Measurements from ENCODE around the gene WDR48.

The WDR48 gene

DNA sequence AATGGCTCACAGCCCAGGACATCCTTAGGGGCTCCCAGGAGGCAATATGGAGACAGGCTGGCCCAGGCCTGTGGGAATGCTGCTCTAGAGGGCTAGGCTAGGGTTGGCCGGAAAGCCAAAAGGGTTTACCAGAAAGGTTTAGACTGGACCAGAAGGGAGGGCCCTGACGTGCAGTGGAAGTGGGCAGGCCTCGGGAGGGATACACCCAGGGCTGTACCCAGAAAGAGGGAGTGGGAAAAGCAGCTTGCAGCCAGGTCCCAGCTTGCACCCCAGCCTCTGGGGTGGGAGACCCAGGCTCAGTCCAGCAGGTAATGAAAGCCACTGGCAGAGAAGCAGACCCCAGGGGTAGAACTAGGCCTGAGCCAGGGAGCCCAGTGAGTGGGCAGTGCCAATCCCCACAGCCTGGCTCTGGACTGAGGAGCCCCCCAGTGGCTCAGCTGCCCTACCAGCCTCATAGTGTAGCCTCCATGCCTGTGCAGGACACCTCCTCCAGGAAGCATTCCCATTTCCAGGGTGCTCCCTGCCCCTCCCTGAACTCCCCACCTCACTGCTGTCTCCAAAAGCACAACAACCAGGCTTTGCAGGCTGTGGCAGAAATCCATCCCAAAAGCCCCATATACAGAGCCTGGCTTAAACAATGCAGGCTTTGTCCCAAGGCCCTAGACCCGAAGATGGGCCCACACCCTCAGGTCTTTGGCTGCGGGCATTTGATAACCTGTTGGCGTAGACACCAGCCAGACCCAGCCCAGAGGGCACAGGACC, 52.2 kb downstream of the WDR48 start:
- peak; percentile 27 for DNase-seq

DNA sequence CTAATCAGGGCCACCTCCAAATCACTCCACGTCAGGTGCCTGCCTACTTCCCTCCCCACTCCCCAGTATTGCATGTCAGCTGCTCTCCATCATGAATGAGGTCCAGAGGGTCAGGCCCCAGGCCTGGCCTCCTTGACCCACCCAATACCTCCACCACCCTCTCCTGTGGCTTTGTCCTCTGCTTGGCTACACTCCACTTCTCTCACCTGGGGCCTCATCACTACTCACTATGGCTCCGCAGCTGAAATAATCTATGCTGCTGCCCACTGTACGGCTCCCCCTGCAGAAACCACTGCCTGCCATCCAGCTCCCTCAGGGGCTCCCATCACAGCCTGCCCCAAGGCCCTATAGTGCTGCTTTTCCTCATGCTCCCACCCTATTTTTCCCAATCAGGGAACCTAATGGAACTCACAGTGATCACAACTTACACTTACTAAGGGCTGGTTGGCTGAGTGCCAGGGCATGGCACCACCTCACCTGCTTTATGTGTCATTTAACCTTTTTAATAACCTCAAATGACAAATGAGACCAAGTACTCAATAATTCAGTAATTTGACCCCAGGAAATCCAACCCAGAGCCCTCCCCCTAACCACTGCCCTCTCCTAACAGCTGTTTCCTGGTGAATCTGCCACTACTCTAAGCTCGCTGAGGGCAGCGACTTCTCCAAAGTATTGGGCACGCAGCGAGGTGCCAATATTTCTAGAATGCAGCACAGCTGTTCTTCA, 53.3 kb downstream of the WDR48 start:
- DNase-seq = no peak

DNA sequence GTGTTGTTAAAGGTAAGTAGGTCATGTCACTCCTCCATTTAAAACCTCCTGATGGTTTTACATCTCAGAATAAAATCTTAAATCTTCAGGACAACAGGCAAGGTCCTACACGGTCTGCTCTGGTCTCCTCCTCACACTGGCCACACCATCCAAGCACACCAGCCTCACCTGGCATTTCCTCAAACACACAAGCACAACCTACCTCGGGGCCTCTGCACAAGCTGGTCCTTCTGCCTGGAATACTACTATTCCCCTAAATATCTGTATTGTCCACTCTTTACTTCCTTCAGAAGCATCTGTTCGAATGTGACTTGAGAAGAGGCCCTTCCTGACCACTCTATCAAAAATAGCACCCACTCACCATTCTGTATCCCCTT, 53.9 kb downstream of the WDR48 start:
- DNase-seq = no peak

DNA sequence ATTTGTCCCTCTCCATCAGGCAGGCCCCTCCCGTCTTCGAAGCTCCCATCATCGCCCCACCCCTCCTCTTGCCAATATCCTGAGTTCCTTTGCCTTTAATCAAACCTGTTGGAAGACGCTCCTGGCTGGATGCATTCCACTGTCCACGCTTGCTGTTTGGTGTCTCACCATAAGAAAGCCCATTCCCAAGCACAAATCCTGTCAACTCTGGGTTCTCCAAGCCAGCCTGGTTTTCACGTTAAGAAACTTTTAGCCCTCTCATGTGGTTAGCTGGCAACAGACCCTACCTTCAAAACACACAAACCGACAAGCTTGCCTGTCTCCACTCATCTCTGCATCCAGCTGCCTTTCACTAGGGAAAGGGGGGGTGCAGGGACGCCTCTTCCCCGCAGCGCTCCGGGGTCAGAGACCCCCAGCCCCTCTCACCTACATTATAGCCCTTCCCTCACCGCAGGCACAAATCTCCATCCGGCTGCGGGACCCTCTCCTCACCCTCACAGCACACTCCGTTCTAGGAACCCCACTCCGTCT, 54.5 kb downstream of the WDR48 start:
- peak; percentile 15 for DNase-seq

DNA sequence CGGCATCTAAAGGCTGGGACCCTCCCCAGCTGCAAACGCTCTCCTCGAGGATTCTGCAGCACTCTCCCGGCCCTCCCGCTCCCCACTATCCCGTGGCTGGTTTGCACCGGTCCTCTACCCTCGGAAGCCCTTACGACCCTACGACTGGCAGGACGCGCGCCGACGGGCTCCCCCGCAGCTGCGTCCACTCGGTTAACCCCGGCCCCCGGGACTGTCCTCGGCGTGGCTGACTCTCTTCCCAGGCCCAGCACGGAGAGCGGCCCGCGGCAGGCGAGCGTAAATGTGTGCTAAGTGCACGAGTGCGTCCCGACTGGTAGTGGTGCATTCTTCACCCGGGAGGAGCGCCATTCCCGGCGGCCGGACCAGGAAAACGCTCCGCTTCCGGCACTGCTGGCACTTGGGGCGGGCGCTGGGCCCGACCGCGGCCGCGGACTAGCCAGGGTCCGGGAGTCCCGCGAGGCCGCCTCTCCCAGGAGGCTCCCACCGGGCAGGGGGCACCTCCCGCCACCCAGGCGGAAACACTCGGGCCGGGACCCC, 55.1 kb downstream of the WDR48 start:
- peak; percentile 17 for DNase-seq

DNA sequence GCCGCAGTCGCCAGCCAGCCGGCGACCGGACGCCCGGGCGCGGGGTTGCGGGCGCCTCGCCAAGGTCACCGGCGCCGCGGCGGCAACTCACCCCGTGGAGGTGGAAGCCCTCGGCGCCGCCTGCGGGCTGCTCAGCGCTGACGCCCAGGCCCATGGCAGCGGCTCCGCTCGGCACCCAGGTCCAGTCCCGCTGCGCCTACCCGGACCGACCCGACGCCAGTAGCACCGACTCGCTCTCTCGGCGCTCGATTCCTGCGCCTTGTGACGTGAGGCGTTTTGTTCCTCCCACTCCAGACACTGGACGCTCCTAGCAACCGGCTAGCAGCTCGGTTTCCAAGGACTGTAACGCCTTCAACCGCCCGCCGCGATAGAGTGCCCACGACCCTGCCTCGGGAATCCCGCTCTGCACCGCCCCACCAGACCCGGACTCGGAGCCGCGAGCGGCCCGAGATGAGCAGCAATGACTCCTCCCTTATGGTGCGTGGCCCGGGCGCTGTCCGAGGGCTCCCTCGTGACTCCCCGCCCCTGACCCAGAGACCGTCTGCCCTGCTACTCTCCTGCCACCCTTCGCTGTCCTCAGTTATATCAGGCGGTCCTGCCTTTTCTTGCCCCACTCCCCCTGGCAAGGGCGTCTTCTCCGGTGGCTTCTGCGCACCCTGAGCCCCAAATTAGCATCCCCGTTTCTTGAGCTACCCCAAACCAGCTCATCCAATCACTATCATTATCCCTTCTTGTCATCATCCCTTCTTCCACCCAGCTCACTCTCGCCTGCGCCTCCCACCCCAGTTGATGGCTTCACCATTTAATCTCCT, 55.8 kb downstream of the WDR48 start, which contains the start of the genes GORASP1 and TTC21A:
GORASP1 (minus strand) TSS at position 240 of the 812 bp plus-strand sequence; CDS start at position 154, 86 bp downstream.
TTC21A (plus strand) TSS at position 293 of the 812 bp plus-strand sequence; CDS start at position 451, 158 bp downstream.
- DNase-seq = peak; percentile 88

DNA sequence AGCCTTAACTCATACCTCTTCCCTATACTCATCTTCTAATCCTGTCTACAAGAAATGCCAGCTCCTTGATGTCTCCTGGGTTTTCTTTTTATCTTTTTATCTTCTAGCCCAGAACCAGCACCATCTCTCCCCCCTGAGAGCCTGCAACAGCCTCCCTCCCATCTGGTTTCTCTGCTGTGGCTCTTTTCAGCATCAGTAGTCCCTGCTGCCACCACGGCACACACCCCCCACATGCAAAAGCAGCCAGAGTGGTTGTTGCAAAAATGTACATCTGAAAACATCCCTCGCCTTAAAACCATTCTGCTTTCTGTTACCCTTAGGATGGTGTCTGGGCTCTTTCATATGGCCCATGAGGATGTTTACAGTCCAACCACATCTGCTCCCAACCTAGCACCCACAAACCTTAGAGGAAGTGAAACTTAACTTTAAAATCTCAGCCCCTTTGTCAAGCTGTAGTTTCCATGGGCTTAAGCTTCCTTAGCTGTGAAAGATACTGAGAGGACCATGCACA, 56.4 kb downstream of the WDR48 start:
- DNase-seq = no peak

DNA sequence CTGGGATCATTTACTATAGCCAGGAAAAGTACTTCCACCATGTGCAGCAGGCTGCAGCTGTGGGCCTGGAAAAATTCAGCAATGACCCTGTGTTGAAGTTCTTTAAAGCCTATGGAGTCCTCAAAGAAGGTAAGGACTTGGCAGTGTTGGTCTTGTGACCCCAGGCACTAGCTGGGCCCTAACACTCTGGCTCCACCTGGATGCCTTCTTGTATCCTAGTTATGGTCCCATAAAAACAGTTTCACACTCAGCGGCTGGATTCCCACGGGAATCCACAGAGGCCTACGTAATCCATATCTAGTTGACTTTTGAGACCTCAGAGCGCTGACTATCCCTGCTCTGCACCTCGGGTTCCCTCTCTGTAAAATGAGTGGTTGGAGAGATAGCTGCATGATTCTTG, 57.3 kb downstream of the WDR48 start:
- DNase-seq = no peak

DNA sequence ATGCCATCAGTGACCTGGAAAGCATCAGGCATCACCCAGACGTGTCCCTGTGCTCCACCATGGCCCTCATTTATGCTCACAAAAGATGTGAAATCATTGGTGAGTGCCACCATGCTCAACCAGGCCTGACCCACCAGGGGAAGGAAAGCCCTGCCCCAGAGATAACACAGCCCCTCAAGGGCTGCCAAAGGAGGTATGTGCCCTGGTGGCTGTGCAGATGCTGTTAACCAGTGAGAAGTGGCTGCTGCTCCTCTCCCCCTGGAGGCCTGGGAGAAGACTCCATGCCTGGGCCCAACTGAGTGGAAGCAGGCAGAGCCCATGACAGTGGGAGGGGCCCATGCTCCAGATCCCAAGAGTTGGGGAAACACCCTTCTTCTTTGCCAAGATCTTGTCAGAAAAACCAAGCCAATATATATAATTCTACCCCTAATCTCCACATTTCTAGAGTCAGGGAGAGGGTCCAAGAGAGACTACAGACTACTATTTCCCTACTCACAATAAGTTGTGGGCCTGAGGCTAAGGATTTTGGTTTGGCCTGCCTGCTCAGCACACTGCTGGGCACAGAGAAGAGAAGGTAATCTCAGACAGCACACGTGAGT, 58.3 kb downstream of the WDR48 start:
- peak; percentile 37 for DNase-seq

DNA sequence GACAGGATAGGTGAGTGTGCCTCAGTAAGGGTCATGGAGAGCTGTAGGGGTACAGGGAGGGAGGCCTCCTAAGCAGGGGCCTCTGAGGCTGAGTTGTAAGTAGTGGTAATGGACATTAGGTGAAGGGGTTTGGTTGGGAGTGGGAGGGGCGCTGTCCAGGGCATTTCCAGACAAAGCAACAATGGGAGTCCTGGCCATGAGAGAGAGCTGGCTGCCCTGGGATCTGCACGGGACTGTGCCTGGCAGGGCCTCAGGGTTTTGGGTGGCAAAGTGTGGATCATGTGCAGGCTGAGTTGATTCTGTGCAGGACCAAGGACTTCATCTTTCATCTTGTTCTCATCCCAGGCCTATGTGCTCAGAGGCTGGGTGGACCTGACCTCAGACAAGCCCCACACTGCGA, 60.3 kb downstream of the WDR48 start:
- DNase-seq = no peak

DNA sequence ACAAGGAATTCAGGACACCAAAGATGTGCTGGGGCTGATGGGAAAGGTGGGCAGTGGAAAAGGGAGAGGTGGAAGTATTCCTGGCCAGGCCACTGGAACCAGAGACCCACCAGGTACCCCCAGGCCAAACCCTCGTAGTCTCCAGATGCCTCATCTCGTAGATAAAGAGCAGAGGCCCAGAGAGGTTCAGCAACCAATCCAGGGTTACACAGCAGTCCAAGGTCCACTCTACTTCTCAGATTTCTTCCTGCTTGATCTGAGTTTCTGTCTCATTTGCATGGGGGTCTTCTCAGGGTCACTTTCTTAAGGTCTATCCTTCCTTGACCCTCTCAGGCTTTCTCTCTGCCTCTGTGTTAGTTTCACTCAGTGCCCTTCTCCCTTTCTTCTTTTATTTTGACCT, 60.7 kb downstream of the WDR48 start:
- DNase-seq = no peak

DNA sequence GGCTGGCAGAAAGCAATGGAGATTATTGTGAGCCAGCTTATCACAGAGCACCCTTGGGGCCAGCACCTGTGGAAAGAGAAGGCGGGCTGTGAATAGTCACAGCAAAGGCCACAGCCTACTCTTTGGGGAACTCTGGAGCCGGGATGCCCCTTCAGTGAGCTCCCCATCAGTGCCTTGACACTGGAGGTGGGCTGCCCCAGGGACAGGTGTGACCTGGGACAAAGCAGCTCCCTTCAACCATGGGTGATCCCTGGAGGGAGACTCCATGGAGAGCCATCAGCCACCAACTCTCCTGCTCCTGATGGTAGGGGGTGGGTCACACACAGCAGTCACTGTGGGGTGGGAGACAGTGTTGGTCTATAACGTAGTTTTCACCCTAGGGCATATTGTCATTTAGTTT, 61.5 kb downstream of the WDR48 start:
- no peak for DNase-seq

DNA sequence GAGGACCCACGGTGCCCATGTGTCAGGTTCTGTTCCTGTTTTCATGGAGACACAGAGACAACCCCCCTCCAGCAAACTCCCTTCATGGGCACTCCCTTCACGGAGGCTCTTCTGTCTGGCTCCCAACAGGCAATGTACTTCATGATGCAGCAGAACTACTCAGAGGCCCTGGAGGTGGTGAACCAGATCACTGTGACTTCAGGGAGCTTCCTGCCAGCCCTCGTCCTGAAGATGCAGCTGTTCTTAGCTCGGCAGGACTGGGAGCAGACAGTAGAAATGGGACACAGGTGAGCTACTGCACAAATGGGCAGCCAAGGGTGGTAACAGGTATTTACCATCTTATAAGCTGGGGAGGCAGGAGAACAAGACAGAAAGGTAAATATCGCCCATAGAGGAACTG, 62.6 kb downstream of the WDR48 start:
- DNase-seq = no peak

DNA sequence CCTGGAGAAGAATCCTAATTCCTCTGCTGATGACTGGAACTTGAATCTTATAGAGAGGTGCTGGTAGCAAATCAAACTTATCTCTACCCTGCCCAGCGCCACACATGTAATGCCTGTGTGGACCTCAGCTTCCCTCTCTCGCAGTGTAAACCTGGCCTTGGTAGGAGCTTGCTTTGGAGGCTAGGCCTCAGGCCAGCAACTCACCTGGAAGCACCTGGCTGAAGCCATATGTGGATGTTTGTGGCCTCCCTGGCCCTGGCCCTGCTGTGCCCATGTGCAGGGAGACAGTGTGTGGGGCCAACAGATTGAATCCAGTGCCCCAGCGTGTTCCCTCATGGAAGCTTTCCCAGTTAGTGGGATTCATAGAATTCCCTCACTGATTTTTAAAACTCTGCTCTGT, 64.1 kb downstream of the WDR48 start:
- DNase-seq = no peak

DNA sequence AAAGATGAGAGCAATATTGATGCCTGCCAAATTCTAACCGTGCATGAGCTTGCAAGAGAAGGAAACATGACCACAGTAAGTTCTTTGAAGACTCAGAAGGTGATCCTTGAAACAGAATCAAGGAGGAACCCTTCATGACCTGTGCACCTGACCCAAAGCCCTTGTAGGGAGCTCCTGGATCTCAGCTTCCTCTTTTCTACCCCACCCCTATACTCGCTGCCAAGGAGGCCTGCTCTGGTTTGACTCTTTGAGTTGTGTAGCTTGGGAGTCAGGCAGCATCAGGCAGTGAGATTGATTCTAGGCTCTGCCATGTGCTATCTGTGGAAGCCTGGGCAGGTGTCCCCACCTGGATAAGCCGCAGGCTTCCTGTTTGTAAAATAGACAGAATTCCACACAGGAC, 66.3 kb downstream of the WDR48 start:
- DNase-seq = no peak

DNA sequence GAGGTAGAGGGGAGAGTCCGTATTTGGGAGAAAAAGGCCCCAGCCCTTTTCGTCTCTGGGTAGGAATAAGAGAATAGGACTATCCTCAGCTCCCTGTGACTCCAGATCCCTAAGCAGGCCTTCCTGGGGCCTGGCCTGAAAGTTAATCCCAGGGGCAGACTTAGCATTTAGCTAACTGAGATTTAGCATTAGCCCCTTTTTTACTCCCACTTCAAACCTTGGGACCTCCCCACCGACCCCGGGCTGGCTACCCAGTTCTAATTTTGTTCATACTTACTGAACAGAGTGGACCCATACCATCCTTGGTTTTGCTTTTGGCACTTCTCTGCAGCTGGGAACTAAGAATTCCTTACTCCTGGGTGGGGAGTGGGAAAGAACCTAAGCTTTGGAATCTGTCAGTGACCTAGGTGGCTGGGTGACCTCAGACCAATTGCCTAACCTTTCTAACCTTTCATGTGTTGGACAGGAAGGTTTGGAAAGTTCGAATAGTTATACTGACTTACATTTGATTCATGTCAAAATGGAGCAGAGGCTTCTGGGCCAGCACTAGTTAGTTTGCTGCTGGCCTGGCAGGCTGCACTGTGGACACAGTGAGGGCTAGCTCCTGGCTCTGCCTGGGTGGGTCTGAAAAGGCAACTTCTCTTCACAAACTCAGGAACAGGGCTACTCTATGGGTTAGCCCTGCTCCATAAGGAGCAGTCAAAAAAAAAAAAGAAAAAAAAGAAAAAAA, 67.3 kb downstream of the WDR48 start:
- no peak for DNase-seq

DNA sequence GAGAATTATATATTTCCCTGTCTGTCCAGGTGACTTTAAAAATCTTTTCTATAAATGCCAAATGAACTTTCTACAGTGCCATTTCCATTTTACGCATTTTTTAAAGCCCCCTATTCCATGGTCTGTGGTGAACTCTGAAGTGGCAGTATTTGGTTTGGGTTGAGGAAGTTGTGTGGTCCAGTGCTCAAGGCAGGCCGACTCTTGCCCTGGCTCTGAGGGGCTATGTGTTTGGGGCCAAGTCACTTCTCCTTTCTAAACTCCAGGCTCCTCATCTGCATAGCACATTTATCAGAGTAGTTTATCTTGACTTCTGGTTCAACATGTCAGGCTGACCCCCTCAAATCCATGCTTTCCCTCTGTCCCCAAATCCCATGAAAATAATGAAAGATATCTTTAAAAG, 69.8 kb downstream of the WDR48 start:
- DNase-seq = no peak

DNA sequence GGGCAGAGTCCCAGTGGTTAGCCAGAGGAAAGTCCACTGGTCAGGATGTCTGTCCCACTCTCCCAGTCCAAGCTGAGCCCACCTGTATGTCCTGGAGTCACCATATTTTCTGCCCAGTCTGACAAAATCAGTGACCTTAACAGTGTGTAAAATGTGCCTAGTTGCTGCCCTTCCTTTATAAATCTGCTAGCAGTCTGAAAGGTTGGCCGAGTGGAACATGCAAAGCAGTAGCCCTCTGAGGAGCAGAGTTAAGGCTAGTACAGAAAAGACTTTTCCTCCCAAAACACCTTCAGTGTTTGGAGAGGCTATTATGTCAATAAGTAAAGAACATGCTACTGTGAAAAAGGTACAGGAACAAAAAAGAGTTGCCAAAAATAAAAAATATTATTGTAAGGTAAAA, 71.0 kb downstream of the WDR48 start:
- no peak for DNase-seq

DNA sequence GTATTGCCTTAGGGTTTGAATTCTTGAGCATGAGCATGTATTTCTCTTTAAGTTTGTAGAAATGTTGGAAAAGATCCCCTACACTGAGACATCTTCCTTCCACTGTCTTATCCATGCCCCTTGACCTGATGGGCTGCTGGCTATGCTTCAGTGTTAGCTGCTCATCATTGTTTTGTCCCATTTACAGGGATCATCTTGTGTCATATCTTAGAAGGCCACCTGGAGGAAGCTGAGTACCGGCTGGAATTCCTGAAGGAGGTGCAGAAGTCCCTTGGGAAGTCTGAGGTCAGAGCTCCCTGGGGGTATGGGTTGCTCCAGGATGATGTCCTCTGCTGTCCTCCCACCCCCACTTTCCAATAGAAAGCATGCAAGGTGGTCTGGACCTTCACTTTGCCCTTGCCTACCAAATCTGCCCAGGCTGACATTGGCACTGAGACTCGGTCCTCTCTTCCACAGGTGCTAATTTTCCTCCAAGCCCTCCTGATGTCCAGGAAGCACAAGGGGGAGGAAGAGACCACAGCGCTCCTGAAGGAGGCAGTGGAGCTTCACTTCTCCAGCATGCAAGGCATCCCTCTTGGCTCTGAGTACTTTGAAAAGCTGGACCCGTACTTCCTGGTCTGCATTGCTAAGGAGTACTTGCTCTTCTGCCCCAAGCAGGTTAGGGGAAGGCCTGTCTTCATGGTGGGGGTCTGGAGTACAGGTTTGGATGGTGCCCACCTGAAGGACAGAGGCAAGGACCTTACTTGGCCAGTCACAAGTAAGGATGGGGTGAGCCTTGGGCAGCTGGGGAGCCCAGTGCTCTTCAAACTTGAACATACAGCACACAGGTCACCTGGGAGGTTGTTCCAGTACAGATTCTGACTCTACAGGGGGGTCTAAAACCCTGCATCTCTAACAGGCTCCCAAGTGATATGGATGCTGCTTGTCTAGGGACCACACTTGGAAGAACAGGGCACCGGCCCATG, 73.3 kb downstream of the WDR48 start:
- no peak for DNase-seq

DNA sequence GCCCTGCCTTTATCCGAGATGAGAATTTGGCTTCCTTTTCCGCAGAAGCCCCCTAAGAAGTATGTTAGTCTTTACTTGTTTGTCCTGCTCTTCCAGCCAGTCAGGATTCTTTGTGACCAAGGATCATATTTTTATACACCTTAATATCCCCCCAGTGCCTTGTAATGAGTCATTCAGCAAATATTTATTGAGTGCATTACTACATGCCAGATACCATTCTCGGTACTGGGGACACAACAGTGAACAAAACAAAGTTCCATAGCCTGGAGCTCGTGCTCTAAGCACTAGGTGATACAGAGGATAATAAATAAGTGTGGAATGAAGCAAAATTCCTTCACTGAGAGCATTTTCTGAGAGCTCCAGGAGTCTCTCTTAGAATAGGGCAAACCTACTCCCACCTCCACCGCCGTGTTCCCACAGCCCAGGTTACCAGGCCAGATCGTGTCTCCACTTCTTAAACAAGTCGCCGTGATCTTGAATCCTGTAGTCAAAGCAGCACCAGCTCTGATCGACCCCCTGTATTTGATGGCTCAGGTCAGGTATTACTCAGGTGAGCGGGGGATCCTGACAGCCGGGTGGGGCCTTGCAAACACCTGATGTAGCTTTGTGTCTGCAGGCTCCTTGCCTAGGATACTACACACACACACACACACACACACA, 74.2 kb downstream of the WDR48 start:
- no peak for DNase-seq
